GM12878 (cell line): ENCODE data around the gene DCST1.

Source experiments
- MXI1 ChIP-seq: fragments of 150-350 bp; IDR thresholded peaks from 2 replicates; pipeline ENCODE4 v1.6.1; 2011; ENCODE audit warnings: low read depth, mild to moderate bottlenecking, inconsistent platforms, low read length, improper control_type of control experiment
- MYC ChIP-seq: IDR thresholded peaks from 2 replicates; pipeline ENCODE4 v1.6.1; 2011; ENCODE audit warnings: mild to moderate bottlenecking, low read length, moderate library complexity, inconsistent platforms; ENCODE audit not compliant: insufficient read depth, insufficient replicate concordance, insufficient read length, severe bottlenecking
- NBN ChIP-seq: fragments of 450-650 bp; IDR thresholded peaks from 2 replicates; pipeline ENCODE4 v1.6.1; 2016
- POLR2AphosphoS5 ChIP-seq: IDR thresholded peaks from 2 replicates; pipeline ENCODE4 v1.6.1; 2011; ENCODE audit warnings: mild to moderate bottlenecking, low read length, inconsistent platforms
- ZNF384 ChIP-seq: IDR thresholded peaks from 2 replicates; pipeline ENCODE4 v1.6.1; 2012; ENCODE audit warnings: low read depth, mild to moderate bottlenecking, low read length, improper control_type of control experiment, borderline replicate concordance
- TF ChIP-seq, protein P1 (sequence below): fragments of 450-650 bp; formaldehyde crosslinking; IDR thresholded peaks from 2 replicates; pipeline ENCODE4 v1.4.0; 2020; ENCODE audit warnings: mild to moderate bottlenecking, moderate library complexity
- TF ChIP-seq, protein P2 (sequence below), 3 experiments: IDR thresholded peaks in 2 of 3; conservative IDR thresholded peaks in 1 of 3; 2 replicates each; pipeline ENCODE4 v1.5.1; 2011; ENCODE audit warnings: low read depth in 3 of 3, low read length in 3 of 3, mild to moderate bottlenecking in 3 of 3, control low read depth in 2 of 3, moderate library complexity in 2 of 3, inconsistent platforms in 1 of 3, mixed read lengths in 1 of 3; ENCODE audit not compliant: control insufficient read depth in 2 of 3, insufficient read depth in 1 of 3; ENCODE audit errors: extremely low read depth in 1 of 3
- TF ChIP-seq, protein P3 (sequence below): fragments of 150-350 bp; IDR thresholded peaks from 2 replicates; pipeline ENCODE4 v1.6.1; 2016; ENCODE audit warnings: low read depth, low read length
- TF ChIP-seq, protein P4 (sequence below): IDR thresholded peaks from 2 replicates; pipeline ENCODE4 v1.6.1; 2011; ENCODE audit warnings: low read depth, mild to moderate bottlenecking, low read length, moderate library complexity, borderline replicate concordance; ENCODE audit errors: extremely low read depth

DNA sequence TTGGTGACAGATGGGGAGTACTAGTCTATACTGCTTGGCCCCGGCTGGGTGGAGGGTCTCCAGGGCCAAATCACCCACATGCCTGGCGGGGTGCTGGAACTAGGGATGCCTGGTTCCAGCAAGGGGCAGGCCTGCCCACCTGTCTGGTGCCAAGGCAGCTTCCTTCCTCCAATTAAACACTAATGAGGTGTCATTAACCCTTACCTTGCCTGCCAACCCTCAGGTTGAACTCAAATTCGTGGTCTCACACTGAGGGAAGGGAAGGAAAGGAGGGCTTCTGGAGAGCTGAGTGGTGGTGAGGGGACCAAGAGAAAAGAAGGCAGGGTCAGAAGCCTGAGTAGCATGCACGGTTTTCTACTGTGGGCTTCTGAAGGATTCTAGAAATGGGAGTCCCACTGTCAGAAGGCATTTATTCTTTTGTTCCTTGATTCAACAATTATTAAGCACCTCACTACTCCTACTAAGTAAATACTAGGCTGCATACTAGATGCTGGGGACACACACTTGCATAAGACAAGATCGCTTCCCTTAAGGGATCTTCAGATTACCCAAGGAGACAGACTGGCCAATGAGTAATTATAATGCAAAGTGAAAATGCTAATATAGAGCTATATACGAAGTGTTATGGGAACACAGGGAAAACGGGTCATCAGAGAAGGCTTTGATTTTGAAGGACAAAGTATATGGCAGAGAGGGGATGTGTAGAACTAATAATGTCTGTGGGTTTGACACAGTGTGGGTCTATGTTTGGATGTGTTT, 39.1 kb downstream of the DCST1 start:
- no peak for TF ChIP-seq MYC
- TF ChIP-seq, protein P1, sequence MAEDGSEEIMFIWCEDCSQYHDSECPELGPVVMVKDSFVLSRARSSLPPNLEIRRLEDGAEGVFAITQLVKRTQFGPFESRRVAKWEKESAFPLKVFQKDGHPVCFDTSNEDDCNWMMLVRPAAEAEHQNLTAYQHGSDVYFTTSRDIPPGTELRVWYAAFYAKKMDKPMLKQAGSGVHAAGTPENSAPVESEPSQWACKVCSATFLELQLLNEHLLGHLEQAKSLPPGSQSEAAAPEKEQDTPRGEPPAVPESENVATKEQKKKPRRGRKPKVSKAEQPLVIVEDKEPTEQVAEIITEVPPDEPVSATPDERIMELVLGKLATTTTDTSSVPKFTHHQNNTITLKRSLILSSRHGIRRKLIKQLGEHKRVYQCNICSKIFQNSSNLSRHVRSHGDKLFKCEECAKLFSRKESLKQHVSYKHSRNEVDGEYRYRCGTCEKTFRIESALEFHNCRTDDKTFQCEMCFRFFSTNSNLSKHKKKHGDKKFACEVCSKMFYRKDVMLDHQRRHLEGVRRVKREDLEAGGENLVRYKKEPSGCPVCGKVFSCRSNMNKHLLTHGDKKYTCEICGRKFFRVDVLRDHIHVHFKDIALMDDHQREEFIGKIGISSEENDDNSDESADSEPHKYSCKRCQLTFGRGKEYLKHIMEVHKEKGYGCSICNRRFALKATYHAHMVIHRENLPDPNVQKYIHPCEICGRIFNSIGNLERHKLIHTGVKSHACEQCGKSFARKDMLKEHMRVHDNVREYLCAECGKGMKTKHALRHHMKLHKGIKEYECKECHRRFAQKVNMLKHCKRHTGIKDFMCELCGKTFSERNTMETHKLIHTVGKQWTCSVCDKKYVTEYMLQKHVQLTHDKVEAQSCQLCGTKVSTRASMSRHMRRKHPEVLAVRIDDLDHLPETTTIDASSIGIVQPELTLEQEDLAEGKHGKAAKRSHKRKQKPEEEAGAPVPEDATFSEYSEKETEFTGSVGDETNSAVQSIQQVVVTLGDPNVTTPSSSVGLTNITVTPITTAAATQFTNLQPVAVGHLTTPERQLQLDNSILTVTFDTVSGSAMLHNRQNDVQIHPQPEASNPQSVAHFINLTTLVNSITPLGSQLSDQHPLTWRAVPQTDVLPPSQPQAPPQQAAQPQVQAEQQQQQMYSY (CRISPR knock-in tag) = no peak
- TF ChIP-seq, protein P2, sequence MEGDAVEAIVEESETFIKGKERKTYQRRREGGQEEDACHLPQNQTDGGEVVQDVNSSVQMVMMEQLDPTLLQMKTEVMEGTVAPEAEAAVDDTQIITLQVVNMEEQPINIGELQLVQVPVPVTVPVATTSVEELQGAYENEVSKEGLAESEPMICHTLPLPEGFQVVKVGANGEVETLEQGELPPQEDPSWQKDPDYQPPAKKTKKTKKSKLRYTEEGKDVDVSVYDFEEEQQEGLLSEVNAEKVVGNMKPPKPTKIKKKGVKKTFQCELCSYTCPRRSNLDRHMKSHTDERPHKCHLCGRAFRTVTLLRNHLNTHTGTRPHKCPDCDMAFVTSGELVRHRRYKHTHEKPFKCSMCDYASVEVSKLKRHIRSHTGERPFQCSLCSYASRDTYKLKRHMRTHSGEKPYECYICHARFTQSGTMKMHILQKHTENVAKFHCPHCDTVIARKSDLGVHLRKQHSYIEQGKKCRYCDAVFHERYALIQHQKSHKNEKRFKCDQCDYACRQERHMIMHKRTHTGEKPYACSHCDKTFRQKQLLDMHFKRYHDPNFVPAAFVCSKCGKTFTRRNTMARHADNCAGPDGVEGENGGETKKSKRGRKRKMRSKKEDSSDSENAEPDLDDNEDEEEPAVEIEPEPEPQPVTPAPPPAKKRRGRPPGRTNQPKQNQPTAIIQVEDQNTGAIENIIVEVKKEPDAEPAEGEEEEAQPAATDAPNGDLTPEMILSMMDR (IDR thresholded peaks at IDR 0.05 in 2 of 3, conservative IDR thresholded peaks at IDR 0.05 in 1 of 3; ENCODE audit: control insufficient read depth in 2 of 3, extremely low read depth in 1 of 3, insufficient read depth in 1 of 3, low read depth in 3 of 3, low read length in 3 of 3) = no peak
- no peak for TF ChIP-seq POLR2AphosphoS5
- TF ChIP-seq, protein P3, sequence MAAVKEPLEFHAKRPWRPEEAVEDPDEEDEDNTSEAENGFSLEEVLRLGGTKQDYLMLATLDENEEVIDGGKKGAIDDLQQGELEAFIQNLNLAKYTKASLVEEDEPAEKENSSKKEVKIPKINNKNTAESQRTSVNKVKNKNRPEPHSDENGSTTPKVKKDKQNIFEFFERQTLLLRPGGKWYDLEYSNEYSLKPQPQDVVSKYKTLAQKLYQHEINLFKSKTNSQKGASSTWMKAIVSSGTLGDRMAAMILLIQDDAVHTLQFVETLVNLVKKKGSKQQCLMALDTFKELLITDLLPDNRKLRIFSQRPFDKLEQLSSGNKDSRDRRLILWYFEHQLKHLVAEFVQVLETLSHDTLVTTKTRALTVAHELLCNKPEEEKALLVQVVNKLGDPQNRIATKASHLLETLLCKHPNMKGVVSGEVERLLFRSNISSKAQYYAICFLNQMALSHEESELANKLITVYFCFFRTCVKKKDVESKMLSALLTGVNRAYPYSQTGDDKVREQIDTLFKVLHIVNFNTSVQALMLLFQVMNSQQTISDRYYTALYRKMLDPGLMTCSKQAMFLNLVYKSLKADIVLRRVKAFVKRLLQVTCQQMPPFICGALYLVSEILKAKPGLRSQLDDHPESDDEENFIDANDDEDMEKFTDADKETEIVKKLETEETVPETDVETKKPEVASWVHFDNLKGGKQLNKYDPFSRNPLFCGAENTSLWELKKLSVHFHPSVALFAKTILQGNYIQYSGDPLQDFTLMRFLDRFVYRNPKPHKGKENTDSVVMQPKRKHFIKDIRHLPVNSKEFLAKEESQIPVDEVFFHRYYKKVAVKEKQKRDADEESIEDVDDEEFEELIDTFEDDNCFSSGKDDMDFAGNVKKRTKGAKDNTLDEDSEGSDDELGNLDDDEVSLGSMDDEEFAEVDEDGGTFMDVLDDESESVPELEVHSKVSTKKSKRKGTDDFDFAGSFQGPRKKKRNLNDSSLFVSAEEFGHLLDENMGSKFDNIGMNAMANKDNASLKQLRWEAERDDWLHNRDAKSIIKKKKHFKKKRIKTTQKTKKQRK = no peak
- no peak for TF ChIP-seq ZNF384
- TF ChIP-seq MXI1 = no peak
- TF ChIP-seq, protein P4, sequence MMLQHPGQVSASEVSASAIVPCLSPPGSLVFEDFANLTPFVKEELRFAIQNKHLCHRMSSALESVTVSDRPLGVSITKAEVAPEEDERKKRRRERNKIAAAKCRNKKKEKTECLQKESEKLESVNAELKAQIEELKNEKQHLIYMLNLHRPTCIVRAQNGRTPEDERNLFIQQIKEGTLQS = no peak
- no peak for TF ChIP-seq NBN
